Fibroblast of lung (primary cell): ENCODE measurements around the gene SCN10A.

Source experiments
- EZH2 ChIP-seq: IDR thresholded peaks from 2 replicates; pipeline ENCODE4 v1.5.1; 2012; ENCODE audit warnings: low read length, control low read depth, mild to moderate bottlenecking; ENCODE audit errors: missing control alignments
- TF ChIP-seq, protein P1 (sequence below), 2 donors: IDR thresholded peaks in 1 of 2; conservative IDR thresholded peaks in 1 of 2; 1 replicate in 1 of 2; 2 replicates in 1 of 2; pipeline ENCODE4 v1.5.1; 2011 to 2012; ENCODE audit warnings: low read length in 2 of 2, control low read depth in 1 of 2, inconsistent platforms in 1 of 2, low read depth in 1 of 2, mild to moderate bottlenecking in 1 of 2

DNA sequence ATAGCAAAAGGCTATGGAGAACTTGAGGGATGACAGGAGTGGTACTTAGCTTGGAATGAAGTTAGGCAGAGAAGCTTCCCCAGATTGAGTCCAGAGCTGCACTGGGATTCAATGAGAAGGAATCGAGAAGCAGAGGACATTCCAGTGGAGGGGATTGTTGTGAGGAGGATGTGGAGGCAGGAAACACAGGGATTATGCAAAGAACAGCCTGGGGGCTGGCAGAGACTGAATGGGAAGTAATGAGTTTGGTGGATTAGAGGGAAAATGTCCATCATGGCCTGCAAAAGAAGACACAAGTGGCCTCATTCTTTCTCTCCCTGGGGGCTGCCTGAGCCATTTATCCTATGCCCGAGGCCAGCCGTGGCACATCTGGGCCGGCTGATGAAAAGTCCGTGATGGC, 20.5 kb upstream of the SCN10A start:
- TF ChIP-seq, protein P1, sequence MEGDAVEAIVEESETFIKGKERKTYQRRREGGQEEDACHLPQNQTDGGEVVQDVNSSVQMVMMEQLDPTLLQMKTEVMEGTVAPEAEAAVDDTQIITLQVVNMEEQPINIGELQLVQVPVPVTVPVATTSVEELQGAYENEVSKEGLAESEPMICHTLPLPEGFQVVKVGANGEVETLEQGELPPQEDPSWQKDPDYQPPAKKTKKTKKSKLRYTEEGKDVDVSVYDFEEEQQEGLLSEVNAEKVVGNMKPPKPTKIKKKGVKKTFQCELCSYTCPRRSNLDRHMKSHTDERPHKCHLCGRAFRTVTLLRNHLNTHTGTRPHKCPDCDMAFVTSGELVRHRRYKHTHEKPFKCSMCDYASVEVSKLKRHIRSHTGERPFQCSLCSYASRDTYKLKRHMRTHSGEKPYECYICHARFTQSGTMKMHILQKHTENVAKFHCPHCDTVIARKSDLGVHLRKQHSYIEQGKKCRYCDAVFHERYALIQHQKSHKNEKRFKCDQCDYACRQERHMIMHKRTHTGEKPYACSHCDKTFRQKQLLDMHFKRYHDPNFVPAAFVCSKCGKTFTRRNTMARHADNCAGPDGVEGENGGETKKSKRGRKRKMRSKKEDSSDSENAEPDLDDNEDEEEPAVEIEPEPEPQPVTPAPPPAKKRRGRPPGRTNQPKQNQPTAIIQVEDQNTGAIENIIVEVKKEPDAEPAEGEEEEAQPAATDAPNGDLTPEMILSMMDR (conservative IDR thresholded peaks at IDR 0.05 in 1 of 2, IDR thresholded peaks at IDR 0.05 in 1 of 2; ENCODE audit: low read depth in 1 of 2, low read length in 2 of 2) = no peak
- TF ChIP-seq EZH2 = no peak
